Fibroblast of peridontal ligament (primary cell): ENCODE data around the gene DHH.

ENCODE experiments used
- DNase-seq: peaks from one replicate; pipeline ENCODE4 v3.0.0-alpha.2; 2010; ENCODE audit errors: extremely low read depth

The DHH gene

DNA sequence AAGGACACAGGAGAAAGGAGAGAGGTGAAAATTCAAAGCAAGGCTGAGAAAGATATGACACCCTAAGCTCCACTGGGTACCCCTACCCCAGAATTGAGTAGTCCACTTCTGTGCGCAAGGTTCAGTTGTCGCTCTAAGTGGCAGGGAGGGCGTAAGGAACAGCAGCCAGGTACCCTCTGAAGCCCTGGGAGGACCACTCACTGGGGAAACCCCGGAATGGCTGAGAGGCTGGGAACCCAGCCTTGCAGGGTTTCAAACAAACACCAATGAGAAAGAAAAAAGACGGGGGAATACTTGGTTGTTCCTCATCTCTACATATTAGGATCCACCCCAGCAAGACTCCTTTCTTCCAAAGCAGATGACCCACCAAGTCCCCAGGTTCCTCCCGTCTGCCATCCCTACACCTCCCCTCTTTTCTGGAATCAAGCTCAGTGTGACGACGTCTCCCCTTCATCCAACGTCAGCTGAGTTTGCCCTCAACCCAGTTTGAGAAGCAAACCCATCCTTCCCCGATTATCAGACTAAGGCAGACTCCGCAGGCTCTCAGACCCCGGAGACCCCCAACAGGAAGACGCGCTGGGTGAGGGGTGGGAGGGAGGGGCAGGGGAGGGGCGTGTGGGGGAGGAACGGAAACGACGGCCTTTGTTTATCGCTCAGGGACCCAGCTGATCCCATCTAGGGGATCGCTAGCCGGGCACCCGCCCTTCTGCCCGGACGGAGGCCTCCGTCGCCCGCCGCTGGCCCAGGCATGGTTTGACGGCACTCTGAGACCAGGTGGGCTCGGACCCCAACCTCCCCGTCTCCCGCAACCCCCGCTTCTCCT, 15.3 kb upstream of the DHH start:
- DNase-seq = no peak

- DNase-seq = peak; percentile 33
These were observed 14.4 kb upstream of the DHH start for GRCh38 chr12:49108958-49109404.

DNA sequence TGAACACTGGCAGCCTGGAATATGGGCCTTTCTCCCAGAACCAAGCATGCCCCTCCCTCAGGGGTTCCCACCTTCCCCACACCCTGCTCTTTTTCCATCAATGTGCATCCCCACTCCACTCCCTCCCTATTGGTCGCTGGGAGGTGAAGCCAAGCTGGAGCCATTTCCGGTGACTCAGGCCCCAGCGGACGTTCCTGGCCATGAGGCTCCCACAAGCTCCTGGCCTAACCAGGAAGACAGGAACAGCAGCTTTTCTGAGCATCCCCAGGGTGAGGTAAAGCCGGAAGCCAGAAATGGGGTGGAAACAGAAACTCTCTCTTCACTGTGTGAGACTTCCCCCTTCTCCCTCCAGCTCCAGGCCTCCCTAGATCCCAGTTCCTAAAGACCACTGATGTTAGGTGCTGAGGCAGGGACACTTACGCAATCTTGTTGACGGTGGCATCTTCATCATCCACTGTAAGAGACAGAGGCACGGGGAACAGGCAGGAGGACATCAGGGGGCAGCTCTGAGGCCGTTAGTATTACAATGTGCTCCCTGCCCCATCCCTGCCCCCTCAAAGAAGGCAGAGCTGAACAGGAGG, 11.0 kb upstream of the DHH start:
- DNase-seq = no peak

GRCh38 chr12:49104822-49105221, 10.2 kb upstream of the DHH start:
- no peak for DNase-seq

DNA sequence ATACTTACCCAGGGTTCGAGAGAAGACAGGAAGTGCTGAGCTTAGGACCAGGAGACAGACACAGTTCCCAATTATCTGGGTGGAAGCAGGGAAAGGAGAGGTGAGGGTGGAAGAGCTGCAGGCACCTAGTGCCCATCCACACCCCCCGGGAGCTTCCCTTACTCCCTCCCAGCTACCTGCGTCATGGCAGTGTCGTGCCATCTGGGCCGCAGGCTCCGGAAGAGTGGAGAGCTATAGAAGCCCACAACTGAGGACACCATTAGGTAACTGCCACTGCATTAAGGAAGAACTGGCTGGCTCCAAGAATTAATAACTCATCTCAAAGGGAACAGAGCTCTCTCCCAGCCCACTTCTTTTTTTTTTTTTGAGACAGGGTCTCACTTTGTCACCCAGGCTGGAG, 5.8 kb upstream of the DHH start:
- no peak for DNase-seq

DNA sequence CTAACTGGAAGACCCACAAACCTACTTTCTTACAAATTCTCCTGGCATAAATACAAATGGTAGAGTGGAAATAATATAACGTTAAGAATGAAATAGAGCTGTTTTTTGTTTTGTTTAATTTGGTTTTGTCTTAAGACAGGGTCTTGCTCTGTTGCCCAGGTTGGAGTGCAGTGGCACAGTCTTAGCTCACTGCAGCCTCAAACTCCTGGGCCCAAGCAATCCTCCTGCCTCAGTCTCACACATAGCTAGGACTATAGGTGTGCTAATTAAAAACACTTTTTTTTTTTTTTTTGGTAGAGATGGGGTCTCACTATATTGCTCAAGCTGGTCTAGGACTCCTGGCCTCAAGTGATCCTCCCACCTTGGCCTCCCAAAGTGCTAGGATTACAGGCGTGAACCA, 4.1 kb upstream of the DHH start:
- DNase-seq = no peak

- DNase-seq = peak; percentile 46
These were observed 3.4 kb upstream of the DHH start for GRCh38 chr12:49098035-49098451.

DNA sequence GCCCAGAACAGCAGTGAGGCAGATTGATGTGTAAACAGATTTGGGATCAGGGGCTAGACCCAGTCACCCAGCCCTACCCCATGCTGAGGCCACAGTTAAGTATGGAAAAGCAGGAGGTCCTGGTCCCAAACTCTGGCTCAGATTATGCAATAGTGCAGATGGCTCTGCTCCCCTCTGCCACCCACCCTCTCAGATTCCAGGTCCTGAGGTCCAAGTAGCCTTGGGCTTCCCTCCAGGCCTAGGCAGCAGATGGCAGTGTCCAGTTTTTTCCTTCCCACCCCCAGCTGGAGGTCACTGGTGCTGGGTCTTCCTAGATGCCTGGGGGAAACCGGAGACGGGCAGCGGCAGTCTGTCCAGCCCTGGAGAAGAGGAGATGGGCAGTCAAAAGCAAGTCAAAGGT, 2.8 kb upstream of the DHH start:
- no peak for DNase-seq

- DNase-seq = no peak
These were observed 369 bp upstream of the DHH start for GRCh38 chr12:49094975-49095365.

GRCh38 chr12:49093792-49094159, 825 bp downstream of the DHH start:
- DNase-seq = no peak

GRCh38 chr12:49092816-49093406, 1.7 kb downstream of the DHH start:
- no peak for DNase-seq

- peak; percentile 33 for DNase-seq
These were observed 2.4 kb downstream of the DHH start for GRCh38 chr12:49092086-49092815.

GRCh38 chr12:49091836-49092085, 2.8 kb downstream of the DHH start:
- no peak for DNase-seq

- DNase-seq = no peak
These were observed 3.4 kb downstream of the DHH start for GRCh38 chr12:49091056-49091835.

DNA sequence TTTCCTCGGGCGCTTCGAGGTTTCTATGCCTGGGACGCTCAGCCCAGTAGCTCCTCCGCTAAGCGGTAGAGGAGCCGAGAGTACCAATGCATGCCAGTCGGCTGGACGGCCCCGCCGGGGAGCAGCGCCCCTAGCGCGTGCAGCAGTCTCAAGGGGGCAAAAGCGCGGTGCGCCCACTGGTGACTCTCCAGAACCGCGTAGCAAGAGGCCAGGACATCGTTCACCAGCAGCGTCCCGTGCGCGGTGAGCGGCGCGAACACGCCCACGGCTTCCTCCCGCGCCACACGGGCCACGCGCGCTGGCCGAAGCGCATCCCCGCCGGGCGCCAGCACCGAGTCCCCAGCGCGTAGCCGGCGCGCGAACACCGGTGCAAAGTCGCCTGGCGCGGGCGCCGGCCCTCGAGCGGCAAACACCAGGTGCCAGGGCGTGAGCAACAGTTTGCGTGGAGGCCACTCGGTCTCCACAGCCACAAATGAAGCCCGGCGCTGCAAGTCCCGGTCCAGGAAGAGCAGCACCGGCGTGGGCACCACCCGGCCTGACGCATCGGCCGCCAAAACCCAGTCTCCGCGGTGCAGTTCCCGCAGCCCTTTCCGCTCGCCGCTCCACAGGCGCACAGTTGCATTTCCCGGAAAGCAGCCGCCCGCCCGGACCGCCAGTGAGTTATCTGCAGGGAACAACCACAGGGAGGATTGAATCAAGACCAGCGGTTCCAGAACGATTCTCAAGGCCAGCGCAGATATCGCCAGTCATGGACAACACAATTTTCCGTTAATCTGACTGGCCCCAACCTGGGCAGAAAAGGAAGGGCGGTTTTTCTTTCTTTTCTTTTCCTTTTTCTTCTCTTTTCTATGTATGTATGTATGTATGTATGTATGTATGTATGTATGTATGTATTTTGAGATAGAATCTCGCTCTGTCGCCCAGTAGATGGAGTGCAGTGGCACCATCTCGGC, 4.5 kb downstream of the DHH start:
- DNase-seq = peak; percentile 42

GRCh38 chr12:49088932-49089330, 5.7 kb downstream of the DHH start:
- no peak for DNase-seq

GRCh38 chr12:49088150-49088931, 6.3 kb downstream of the DHH start:
- DNase-seq = peak; percentile 83

GRCh38 chr12:49086116-49086515, 8.5 kb downstream of the DHH start:
- DNase-seq = peak; percentile 40

DNA sequence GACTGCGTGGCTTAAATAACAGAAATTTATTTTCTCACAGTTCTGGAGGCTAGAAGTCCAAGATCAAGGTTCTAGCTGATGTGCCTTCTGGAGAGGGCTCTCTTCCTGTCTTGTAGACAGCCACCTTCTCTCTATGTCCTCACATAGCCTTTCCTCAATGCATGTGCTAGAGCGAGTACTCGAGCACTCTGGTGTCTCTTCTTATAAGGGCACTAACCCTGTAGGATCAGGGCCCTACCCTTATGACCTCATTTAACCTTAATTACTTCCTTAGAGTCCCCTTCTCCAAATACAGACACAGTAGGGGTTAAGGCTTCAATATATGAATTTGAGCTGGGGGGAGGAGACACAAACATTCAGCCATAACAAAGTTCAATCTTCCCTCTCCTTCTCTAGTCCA, 10.2 kb downstream of the DHH start:
- DNase-seq = no peak

DNA sequence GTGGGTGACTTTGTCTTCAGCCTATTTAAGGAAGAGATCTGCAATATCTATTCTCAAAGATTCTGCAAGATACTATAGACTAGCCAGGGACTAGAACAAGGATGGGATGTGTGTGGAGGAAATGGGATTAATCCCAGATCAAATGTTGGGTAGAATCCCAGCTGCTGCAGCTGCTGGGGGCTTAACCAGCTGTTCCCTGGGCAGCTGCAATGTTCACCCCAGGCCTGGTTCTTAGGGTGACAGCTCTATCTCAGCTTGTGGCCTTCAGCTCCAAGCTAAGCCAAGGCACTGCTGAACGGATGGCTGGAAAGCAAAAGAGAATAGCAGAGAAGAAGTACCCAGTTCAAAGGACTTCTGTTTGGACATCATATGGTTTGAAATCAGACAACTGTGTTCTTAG, 14.8 kb downstream of the DHH start:
- DNase-seq = no peak
